GM12878 (cell line): Measurements from ENCODE around the gene MYL12A. TPM values are rescaled to one million over a fixed set of nuclear protein-coding genes. Genes with fewer than 3 reads are reported as not detected.

Experiments used
- ATAC-seq: fragments of 200-7000 bp; cut with Tn5 transposase; 3 replicates; pipeline ENCODE4 v1.9.1; 2020; ENCODE audit warnings: mild to moderate bottlenecking, moderate library complexity
- BruUV-seq: library from RNA; stranded (reverse); fragments of 400-500 nt; replicated peaks from 2 replicates; lab custom pipeline; 2021; lab: Mats Ljungman, UMichigan
- CTCF ChIA-PET: fragments of 300-600 bp; sonication (Branson Sonifier 250); formaldehyde crosslinking; extraction: SDS; loops from one replicate; lab custom pipeline; 2021; ENCODE audit warnings: inconsistent platforms; lab: Yijun Ruan, JAX
- POLR2A ChIA-PET: fragments of 350-600 bp; formaldehyde crosslinking; extraction: SDS; loops from one replicate; lab custom pipeline; 2021; ENCODE audit warnings: inconsistent platforms; lab: Charles Lee
- RAD21 ChIA-PET: fragments of 300-600 bp; sonication (Branson Sonifier 250); formaldehyde crosslinking; loops from one replicate; lab custom pipeline; 2023; ENCODE audit warnings: antibody characterized with exemption; ENCODE audit not compliant: unreplicated experiment; lab: Charles Lee
- SMC1A ChIA-PET: fragments of 300-600 bp; sonication (Branson Sonifier 250); formaldehyde crosslinking; loops from one replicate; lab custom pipeline; 2023; ENCODE audit not compliant: unreplicated experiment, uncharacterized antibody; lab: Charles Lee
- DNase-seq: peaks from one replicate; pipeline ENCODE4 v3.0.0-alpha.2; 2011; ENCODE audit warnings: low read depth, low spot score
- FAIRE-seq: peaks from 3 replicates; lab custom pipeline; 2011; peaks lifted over from hg19 to GRCh38; lab: Jason Lieb, UNC
- H2AFZ ChIP-seq: 2 replicates; pipeline ENCODE4 v1.6.0; 2011; ENCODE audit warnings: low read depth, low read length, control low read depth; ENCODE audit not compliant: control insufficient read depth
- H3K27ac ChIP-seq: 2 replicates; pipeline ENCODE4 v1.5.1; 2011; ENCODE audit warnings: control low read depth; ENCODE audit not compliant: control insufficient read depth, insufficient read depth
- H3K27me3 ChIP-seq, 2 experiments: replicated peaks in 1 of 2; 2 replicates each; pipeline versions ENCODE4 v1.6.0 to v1.6.1; 2011; ENCODE audit warnings: low read length in 1 of 2; ENCODE audit not compliant: control insufficient read depth in 2 of 2, insufficient read depth in 2 of 2
- H3K36me3 ChIP-seq, 2 experiments: 2 replicates each; pipeline ENCODE4 v1.5.1; 2011; ENCODE audit warnings: low read length in 1 of 2; ENCODE audit not compliant: control insufficient read depth in 2 of 2, insufficient read depth in 2 of 2
- H3K4me1 ChIP-seq: 2 replicates; pipeline ENCODE4 v1.6.1; 2011; ENCODE audit warnings: mild to moderate bottlenecking, low read length, moderate library complexity, mixed read lengths; ENCODE audit not compliant: control insufficient read depth, insufficient read depth
- H3K4me2 ChIP-seq: 2 replicates; pipeline ENCODE4 v1.6.0; 2011; ENCODE audit warnings: control low read depth; ENCODE audit not compliant: control insufficient read depth, insufficient read depth
- H3K4me3 ChIP-seq: fragments of 200-600 bp; sonication (generic); 2 replicates; pipeline ENCODE4 v1.5.1; 2016
- H3K79me2 ChIP-seq: 2 replicates; pipeline ENCODE4 v1.6.0; 2011; ENCODE audit warnings: low read length; ENCODE audit not compliant: control insufficient read depth, insufficient read depth
- H3K9ac ChIP-seq: 2 replicates; pipeline ENCODE4 v1.8.0; 2011; ENCODE audit warnings: low read length, control low read depth, mixed read lengths; ENCODE audit not compliant: control insufficient read depth, insufficient read depth
- H3K9me3 ChIP-seq: replicated peaks from 3 replicates; pipeline ENCODE4 v1.5.1; 2011; ENCODE audit warnings: mild to moderate bottlenecking, low read length; ENCODE audit not compliant: control insufficient read depth, insufficient read depth
- H4K20me1 ChIP-seq: 2 replicates; pipeline ENCODE4 v1.6.0; 2011; ENCODE audit not compliant: control insufficient read depth, insufficient read depth
- HSF1 ChIP-seq: fragments of 150-350 bp; IDR thresholded peaks from 2 replicates; pipeline ENCODE4 v1.6.1; 2014; ENCODE audit warnings: mild to moderate bottlenecking, low read depth, low read length
- NR2F1 ChIP-seq: fragments of 450-650 bp; conservative IDR thresholded peaks from 2 replicates; pipeline ENCODE4 v1.6.1; 2017; ENCODE audit warnings: mild to moderate bottlenecking
- SKIL ChIP-seq: fragments of 450-650 bp; IDR thresholded peaks from 2 replicates; pipeline ENCODE4 v1.6.1; 2017; ENCODE audit warnings: mild to moderate bottlenecking, low read depth, inconsistent platforms; ENCODE audit not compliant: poor library complexity, severe bottlenecking
- WGBS: methylation state at CpG from one replicate; pipeline ENCODE4 v1.1.6; 2016; ENCODE audit warnings: low lambda C conversion rate; ENCODE audit not compliant: insufficient replicate concordance, insufficient coverage; ENCODE audit errors: missing lambda C conversion rate; 5-methylcytosine and 5-hydroxymethylcytosine counted together
- in situ Hi-C: fragments of 300-500 bp; cut with MboI; formaldehyde crosslinking; loops from 9 replicates; pipeline ENCODE4 v1.14.3; 2018; ENCODE audit warnings: mixed read lengths
- intact Hi-C: fragments of 100-400 bp; cut with micrococcal nuclease; formaldehyde crosslinking; loops from one replicate; pipeline ENCODE4 v1.14.2; 2022; ENCODE audit not compliant: unreplicated experiment
- polyA plus RNA-seq, 11 experiments: library from polyadenylated mRNA; depleted of rRNA in 4 of 11; unstranded in 6 of 11; stranded (reverse) in 5 of 11; fragments of >200 nt; fragmentation: Nextera tagmentation in 4 of 11; fragmentation: Illumina TruSeq in 1 of 11; extraction: Ambion mirVana in 4 of 11; extraction: Trizol in 1 of 11; gene quantifications; 1 replicate in 1 of 11; 2 replicates in 10 of 11; pipeline versions ENCODE4 v1.2.1 to v1.2.3, GENCODE V29; 2011 to 2016; ENCODE audit warnings: inconsistent platforms in 2 of 11, missing spikeins in 2 of 11, low read depth in 1 of 11
- total RNA-seq, 4 experiments: library from RNA; depleted of rRNA in 3 of 4; stranded (reverse); fragments of >200 nt in 3 of 4; fragmentation: Illumina TruSeq in 1 of 4; extraction: Trizol in 1 of 4; gene quantifications; 2 replicates each; pipeline versions ENCODE4 v1.2.1 to v1.2.3, GENCODE V29; 2013 to 2021

The MYL12A gene
- total and polyA plus RNA-seq, 10 of the 15 experiments (the other 5 are each of a cell fraction or from before 2014, with no cell fraction given), result 488 to 1,663 (median 924) TPM

GRCh38 chr18:3217948-3218647 lies 29.5 kb upstream of the MYL12A start:
- H3K79me2 ChIP-seq, result no peaks in the 10 kb centered on the region
- no peaks in the 10 kb centered on the region for H4K20me1 ChIP-seq
- no peaks in the 10 kb centered on the region for H3K27me3 ChIP-seq
- FAIRE-seq, result no peak
- WGBS, result 19% methylated on average over 3 of the region's 3 CpGs
- H3K4me1 ChIP-seq, result no peaks in the 10 kb centered on the region
- no peak for ATAC-seq
- H3K4me2 ChIP-seq, result no peak overlapping the region
- DNase-seq, result no peak
- intact Hi-C loops, result no loop called here
- ChIA-PET SMC1A (interaction anchor here (0.6 to 1.3 kb wide), 5 partner anchors 8 to 220 kb away, joined by 3 to 4 read pairs (median 3); no protein-coding TSS in a partner anchor), RAD21 (no interaction called here), POLR2A (no interaction called here), CTCF (interaction anchor here (1.2 to 2.3 kb wide), 3 partner anchors 21 to 34 kb away, joined by 5 to 8 read pairs (median 6); no protein-coding TSS in a partner anchor)
- BruUV-seq, result no TSS peak
- TF ChIP-seq HSF1, result no peak
- no peak for TF ChIP-seq NR2F1
- no peak for TF ChIP-seq SKIL
- H3K36me3 ChIP-seq, result no peaks in the 10 kb centered on the region
- in situ Hi-C loops, result no loop called here
- no peak overlapping the region for H2AFZ ChIP-seq
- H3K27ac ChIP-seq, result no peak overlapping the region
- H3K9me3 ChIP-seq, result no peaks in the 10 kb centered on the region
- no peak overlapping the region for H3K9ac ChIP-seq
- H3K4me3 ChIP-seq, result no peak overlapping the region
